ENCODE results near the gene NDE1. TPM values are rescaled to one million over a fixed set of nuclear protein-coding genes. Genes with fewer than 3 reads are reported as not detected.

Gene NDE1
- total RNA-seq, 2 donors from 2014 or later = 34.3 to 39.3 TPM

GRCh38 chr16:15616012-15616411 is 34.0 kb upstream of the NDE1 start:
- Histone ChIP-seq H3K9me3 (no peaks in the 10 kb centered on the region), H3K27ac (no peak overlapping the region), H3K4me3 (no peak overlapping the region), H3K4me1 (replicated peaks) (no peaks in the 10 kb centered on the region), H3K27me3 (replicated peaks; ENCODE audit: insufficient read depth) (no peaks in the 10 kb centered on the region), H3K36me3 (peaks cover 0 to 9% of the 10 kb centered on the region in 2 donors)
- DNase-seq (ENCODE audit: low spot score) = no peak
- intact Hi-C loops (cut with DNase I) = no loop called here
- TF ChIP-seq POLR2AphosphoS5 (IDR thresholded peaks at IDR 0.05) = no peak
- no peak for TF ChIP-seq CTCF (IDR thresholded peaks at IDR 0.05)
- no peak for TF ChIP-seq POLR2A (IDR thresholded peaks at IDR 0.05)
- 94% methylated on average over 4 of the region's 4 CpGs for WGBS

GRCh38 chr16:15616475-15617165 is 33.4 kb upstream of the NDE1 start:
- no peaks in the 10 kb centered on the region for H3K9me3 ChIP-seq
- H3K27ac ChIP-seq = no peak overlapping the region
- WGBS = 91% methylated on average over 11 of the region's 11 CpGs
- TF ChIP-seq POLR2AphosphoS5 (IDR thresholded peaks at IDR 0.05) (no peak), POLR2A (IDR thresholded peaks at IDR 0.05) (no peak), CTCF (IDR thresholded peaks at IDR 0.05) (no peak)
- no peaks in the 10 kb centered on the region for H3K27me3 ChIP-seq (replicated peaks; ENCODE audit: insufficient read depth)
- H3K4me3 ChIP-seq = no peak overlapping the region
- H3K36me3 ChIP-seq = peaks cover 0 to 9% of the 10 kb centered on the region in 2 donors
- intact Hi-C loops (cut with DNase I) = no loop called here
- no peaks in the 10 kb centered on the region for H3K4me1 ChIP-seq (replicated peaks)
- DNase-seq (ENCODE audit: low spot score) = no peak

- no peak overlapping the region for H3K4me3 ChIP-seq
- TF ChIP-seq POLR2A (IDR thresholded peaks at IDR 0.05) (no peak), POLR2AphosphoS5 (IDR thresholded peaks at IDR 0.05) (no peak), CTCF (IDR thresholded peaks at IDR 0.05) (no peak)
- no peak overlapping the region for H3K27ac ChIP-seq
- 97% methylated on average over 4 of the region's 4 CpGs for WGBS
- H3K9me3 ChIP-seq = no peaks in the 10 kb centered on the region
- H3K36me3 ChIP-seq = peaks cover 0 to 9% of the 10 kb centered on the region in 2 donors
- intact Hi-C loops (cut with DNase I) = no loop called here
- H3K27me3 ChIP-seq (replicated peaks; ENCODE audit: insufficient read depth) = no peaks in the 10 kb centered on the region
- DNase-seq (ENCODE audit: low spot score) = no peak
- no peaks in the 10 kb centered on the region for H3K4me1 ChIP-seq (replicated peaks)
Measured at GRCh38 chr16:15617901-15618300, 32.1 kb upstream of the NDE1 start.

- 77% methylated on average over 4 of the region's 4 CpGs for WGBS
Measured at GRCh38 chr16:15618392-15618791, 31.7 kb upstream of the NDE1 start.

More at GRCh38 chr16:15618392-15618791, 31.7 kb upstream of the NDE1 start:
- TF ChIP-seq POLR2AphosphoS5 (IDR thresholded peaks at IDR 0.05) (no peak), CTCF (IDR thresholded peaks at IDR 0.05) (no peak), POLR2A (IDR thresholded peaks at IDR 0.05) (no peak)
- no peaks in the 10 kb centered on the region for H3K27me3 ChIP-seq (replicated peaks; ENCODE audit: insufficient read depth)
- H3K36me3 ChIP-seq = peaks cover 0 to 9% of the 10 kb centered on the region in 2 donors
- DNase-seq (ENCODE audit: low spot score) = no peak
- intact Hi-C loops (cut with DNase I) = no loop called here
- no peak overlapping the region for H3K27ac ChIP-seq
- H3K9me3 ChIP-seq = no peaks in the 10 kb centered on the region
- H3K4me1 ChIP-seq (replicated peaks) = no peaks in the 10 kb centered on the region
- H3K4me3 ChIP-seq = no peak overlapping the region

Measured in prostate gland (tissue), 2 donors.